ENCODE results near the gene PEX19. TPM values are rescaled to one million over a fixed set of nuclear protein-coding genes. Genes with fewer than 3 reads are reported as not detected.

Gene PEX19
- total and polyA plus RNA-seq, 3 experiments from 2014 or later: 47.7 to 57.5 (median 56.1) TPM

DNA sequence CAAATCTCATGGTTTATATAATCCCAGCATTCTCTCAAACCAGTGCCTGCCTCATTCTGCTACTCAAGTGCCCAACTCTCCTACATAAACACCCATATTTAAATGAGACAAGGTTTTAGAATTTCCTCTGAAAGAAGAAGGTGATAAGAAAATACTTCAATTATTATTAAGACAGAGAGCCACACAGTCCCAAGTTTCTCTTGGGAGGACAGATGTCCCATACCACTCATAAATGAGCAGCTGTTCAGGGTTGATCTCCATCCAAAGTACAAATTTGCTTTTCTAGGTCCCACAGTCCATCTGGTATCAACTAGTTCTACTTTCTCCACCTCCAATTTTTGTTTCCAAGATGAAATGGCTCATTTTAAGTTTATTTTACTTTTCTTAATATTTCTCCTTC lies 33.9 kb downstream of the PEX19 start:
- H3K4me1 ChIP-seq (ENCODE audit: insufficient read depth, low read length): no peaks in the 10 kb centered on the region
- no peak for DNase-seq
- no peak overlapping the region for H3K4me3 ChIP-seq (ENCODE audit: low read length)
- H3K36me3 Mint-ChIP-seq: peaks cover 0 to 46% (median 0%) of the 10 kb centered on the region in 3 donors
- no peaks in the 10 kb centered on the region for H3K27me3 ChIP-seq (ENCODE audit: insufficient read depth, low read length, poor library complexity, severe bottlenecking)
- CTCF ChIA-PET: interaction anchor here (1.5 to 3.4 kb wide), 7 partner anchors 8 to 150 kb away, joined by 6 to 33 read pairs (median 9); partner anchors contain the start of genes CASQ1 and DCAF8
- no peaks in the 10 kb centered on the region for H3K9me3 Mint-ChIP-seq
- peaks cover 12 to 41% (median 28%) of the 10 kb centered on the region in 3 donors for H3K4me1 Mint-ChIP-seq
- H3K27ac ChIP-seq (ENCODE audit: low read depth, low read length): no peak overlapping the region
- H3K36me3 ChIP-seq (ENCODE audit: insufficient read depth, low read length): peaks cover 7% of the 10 kb centered on the region
- H3K9me3 ChIP-seq (ENCODE audit: low read length): no peaks in the 10 kb centered on the region
- no peak overlapping the region for H3K4me3 Mint-ChIP-seq
- POLR2A ChIA-PET: no interaction called here
- H3K27me3 Mint-ChIP-seq: no peaks in the 10 kb centered on the region
- H3K27ac Mint-ChIP-seq: peak overlapping the region in 5 of 8 donors; percentile 4 to 63 (median 23)

DNA sequence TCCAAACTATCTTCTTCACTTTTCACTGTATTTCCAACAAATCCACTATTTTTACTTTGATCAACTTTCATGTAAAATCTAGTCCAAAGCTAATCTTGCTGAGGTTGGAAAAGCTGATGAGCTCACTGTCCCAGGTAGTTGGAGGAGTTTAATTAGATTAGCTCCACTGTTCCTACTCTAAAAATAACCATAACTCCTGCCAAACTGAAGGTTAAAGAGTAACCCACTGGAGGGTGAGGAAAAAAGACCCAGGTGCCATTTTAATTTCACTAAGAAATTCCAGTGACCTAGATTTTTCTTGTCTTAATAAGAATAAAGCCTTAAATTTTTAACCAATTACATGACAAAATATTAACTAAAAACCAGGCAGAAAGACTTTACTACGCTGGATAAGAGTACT lies 37.9 kb downstream of the PEX19 start:
- CTCF ChIA-PET: interaction anchor here (1.3 to 1.4 kb wide), 2 partner anchors 44 to 45 kb away, joined by 3 to 4 read pairs; no protein-coding TSS in a partner anchor
- no peak for DNase-seq
- Mint-ChIP-seq H3K36me3 (peaks cover 0 to 54% (median 5%) of the 10 kb centered on the region in 3 donors), H3K4me3 (no peak overlapping the region), H3K9me3 (no peaks in the 10 kb centered on the region), H3K4me1 (peaks cover 15 to 50% (median 38%) of the 10 kb centered on the region in 3 donors), H3K27me3 (no peaks in the 10 kb centered on the region), H3K27ac (peak overlapping the region in 2 of 8 donors; percentile 6 to 43)
- H3K4me1 ChIP-seq (ENCODE audit: insufficient read depth, low read length): no peaks in the 10 kb centered on the region
- no peaks in the 10 kb centered on the region for H3K9me3 ChIP-seq (ENCODE audit: low read length)
- H3K4me3 ChIP-seq (ENCODE audit: low read length): no peak overlapping the region
- no peak overlapping the region for H3K27ac ChIP-seq (ENCODE audit: low read depth, low read length)
- peaks cover 18% of the 10 kb centered on the region for H3K36me3 ChIP-seq (ENCODE audit: insufficient read depth, low read length)
- POLR2A ChIA-PET: no interaction called here
- no peaks in the 10 kb centered on the region for H3K27me3 ChIP-seq (ENCODE audit: insufficient read depth, low read length, poor library complexity, severe bottlenecking)

DNA sequence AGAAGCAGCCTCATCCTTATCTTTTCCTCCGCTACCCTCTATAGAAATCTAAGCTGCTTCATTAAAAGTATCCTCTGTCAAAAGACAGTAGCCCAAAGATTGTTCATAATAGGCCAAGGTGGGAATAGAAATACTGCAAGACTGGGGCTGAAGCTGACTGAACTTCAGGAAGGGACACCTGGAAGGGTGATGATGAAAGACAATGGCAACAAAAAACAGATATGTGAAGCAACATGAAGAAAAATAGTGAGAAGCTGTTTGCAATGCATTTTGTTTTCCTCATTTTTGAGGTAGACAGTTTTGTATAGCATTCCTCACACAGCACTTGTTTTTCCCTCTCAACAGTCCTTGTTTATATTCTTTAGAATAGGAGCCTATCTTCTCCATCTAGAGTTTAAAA lies 39.5 kb downstream of the PEX19 start:
- Histone ChIP-seq H3K27me3 (ENCODE audit: insufficient read depth, low read length, poor library complexity, severe bottlenecking) (no peaks in the 10 kb centered on the region), H3K4me3 (ENCODE audit: low read length) (no peak overlapping the region), H3K27ac (ENCODE audit: low read depth, low read length) (no peak overlapping the region), H3K9me3 (ENCODE audit: low read length) (no peaks in the 10 kb centered on the region), H3K36me3 (ENCODE audit: insufficient read depth, low read length) (peaks cover 14% of the 10 kb centered on the region), H3K4me1 (ENCODE audit: insufficient read depth, low read length) (no peaks in the 10 kb centered on the region)
- Mint-ChIP-seq H3K4me1 (peaks cover 9 to 40% (median 35%) of the 10 kb centered on the region in 3 donors), H3K36me3 (peaks cover 5 to 52% (median 7%) of the 10 kb centered on the region in 3 donors), H3K27ac (peak overlapping the region in 2 of 8 donors; percentile 21 to 76), H3K4me3 (no peak overlapping the region), H3K9me3 (no peaks in the 10 kb centered on the region), H3K27me3 (no peaks in the 10 kb centered on the region)
- ChIA-PET CTCF (interaction anchor here (2.8 kb wide), 1 partner anchor 46 kb away, joined by 8 read pairs; no protein-coding TSS in a partner anchor), POLR2A (interaction anchor here (0.5 kb wide), 1 partner anchor 13 kb away, joined by 3 read pairs; no protein-coding TSS in a partner anchor)
- no peak for DNase-seq

DNA sequence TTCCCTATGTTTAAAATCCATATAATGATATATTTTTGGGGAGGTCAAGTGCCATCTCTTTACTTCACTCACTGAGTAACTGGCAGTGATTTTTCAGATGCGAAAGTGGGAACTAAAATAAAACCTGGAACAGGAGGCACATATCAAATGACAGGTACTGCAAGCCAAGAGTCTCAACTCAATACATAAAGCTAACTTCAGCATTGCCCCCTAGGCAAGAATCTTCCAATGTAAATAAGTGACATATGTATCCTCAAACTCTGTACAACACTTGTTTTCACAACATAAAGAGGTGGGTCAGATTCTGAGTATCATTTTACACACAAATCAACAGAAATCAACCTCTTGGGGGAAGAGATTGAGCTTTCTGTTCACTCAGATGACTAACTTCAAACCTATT lies 40.7 kb downstream of the PEX19 start:
- no peaks in the 10 kb centered on the region for H3K4me1 ChIP-seq (ENCODE audit: insufficient read depth, low read length)
- Mint-ChIP-seq H3K9me3 (no peaks in the 10 kb centered on the region), H3K27me3 (no peaks in the 10 kb centered on the region), H3K27ac (peak overlapping the region in 1 of 8 donors; percentile 35), H3K4me1 (peaks cover 11 to 38% (median 36%) of the 10 kb centered on the region in 3 donors), H3K4me3 (no peak overlapping the region), H3K36me3 (peaks cover 5 to 60% (median 13%) of the 10 kb centered on the region in 3 donors)
- H3K9me3 ChIP-seq (ENCODE audit: low read length): no peaks in the 10 kb centered on the region
- ChIA-PET POLR2A (interaction anchor here (1.0 kb wide), 1 partner anchor 17 kb away, joined by 3 read pairs; no protein-coding TSS in a partner anchor), CTCF (interaction anchor here (1.2 to 2.8 kb wide), 2 partner anchors 40 to 47 kb away, joined by 3 to 8 read pairs; no protein-coding TSS in a partner anchor)
- no peak for DNase-seq
- peaks cover 24% of the 10 kb centered on the region for H3K36me3 ChIP-seq (ENCODE audit: insufficient read depth, low read length)
- no peak overlapping the region for H3K27ac ChIP-seq (ENCODE audit: low read depth, low read length)
- no peak overlapping the region for H3K4me3 ChIP-seq (ENCODE audit: low read length)
- H3K27me3 ChIP-seq (ENCODE audit: insufficient read depth, low read length, poor library complexity, severe bottlenecking): no peaks in the 10 kb centered on the region

DNA sequence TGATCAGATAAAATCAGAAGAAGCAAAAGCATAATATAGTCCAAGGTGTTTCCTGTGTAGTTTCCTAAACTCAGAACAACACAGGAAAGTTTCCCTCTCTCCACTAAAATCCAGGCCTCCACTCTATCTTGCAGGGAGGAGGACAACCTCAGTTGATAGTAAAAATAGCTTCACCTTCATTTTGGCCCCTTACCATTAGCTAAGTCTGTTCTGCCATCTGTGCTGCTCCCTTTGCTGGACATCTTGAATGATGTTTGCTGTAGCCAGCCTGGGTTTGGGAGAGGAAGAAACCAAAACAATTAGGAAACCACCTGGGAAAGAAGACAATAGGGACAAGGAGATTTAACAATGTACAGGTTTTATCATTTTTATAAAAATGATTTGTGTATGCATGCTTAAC lies 41.2 kb downstream of the PEX19 start:
- peaks cover 11 to 38% (median 36%) of the 10 kb centered on the region in 3 donors for H3K4me1 Mint-ChIP-seq
- Histone ChIP-seq H3K36me3 (ENCODE audit: insufficient read depth, low read length) (peaks cover 26% of the 10 kb centered on the region), H3K27ac (ENCODE audit: low read depth, low read length) (no peak overlapping the region), H3K4me1 (ENCODE audit: insufficient read depth, low read length) (no peaks in the 10 kb centered on the region), H3K9me3 (ENCODE audit: low read length) (no peaks in the 10 kb centered on the region), H3K4me3 (ENCODE audit: low read length) (no peak overlapping the region), H3K27me3 (ENCODE audit: insufficient read depth, low read length, poor library complexity, severe bottlenecking) (no peaks in the 10 kb centered on the region)
- H3K27ac Mint-ChIP-seq: no peak overlapping the region
- no peak overlapping the region for H3K4me3 Mint-ChIP-seq
- peaks cover 5 to 65% (median 17%) of the 10 kb centered on the region in 3 donors for H3K36me3 Mint-ChIP-seq
- ChIA-PET CTCF (interaction anchor here (1.2 to 2.8 kb wide), 3 partner anchors 8 to 47 kb away, joined by 3 to 9 read pairs (median 8); no protein-coding TSS in a partner anchor), POLR2A (interaction anchor here (1.0 kb wide), 1 partner anchor 17 kb away, joined by 3 read pairs; no protein-coding TSS in a partner anchor)
- H3K27me3 Mint-ChIP-seq: no peaks in the 10 kb centered on the region
- DNase-seq: no peak
- no peaks in the 10 kb centered on the region for H3K9me3 Mint-ChIP-seq

DNA sequence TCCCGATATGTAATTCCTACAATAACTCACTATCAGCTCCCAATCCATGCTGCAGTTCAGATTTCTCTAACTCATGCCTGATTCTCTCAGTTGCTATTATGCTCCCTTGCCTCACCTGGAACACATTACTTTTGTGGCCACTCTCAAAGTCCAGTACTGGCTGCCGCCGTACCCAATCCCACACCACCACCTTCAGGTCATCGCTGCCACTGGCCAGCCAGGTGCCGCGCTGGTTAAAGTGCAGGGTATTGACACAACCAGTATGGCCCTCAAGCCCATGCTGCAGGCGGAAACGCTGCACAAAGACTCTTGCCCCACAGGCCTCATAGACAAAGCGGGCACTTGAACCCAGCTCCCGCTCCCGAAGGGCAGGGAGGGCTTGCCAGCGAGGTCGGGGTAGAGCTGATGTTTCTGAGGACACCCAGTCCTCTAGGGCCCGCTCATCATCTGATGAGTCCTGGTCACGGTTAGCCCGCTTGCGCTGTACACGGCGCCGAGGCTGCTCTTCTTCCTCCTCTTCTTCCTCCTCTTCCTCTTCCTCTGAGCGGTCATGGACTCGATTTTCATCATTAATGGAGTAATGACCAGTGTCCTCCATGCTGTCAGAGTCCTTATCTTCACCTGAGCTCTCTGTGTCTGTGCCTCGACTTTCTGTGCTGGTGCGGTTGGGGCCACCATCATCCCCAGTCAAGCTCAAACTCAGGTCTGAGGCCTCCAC lies 45.2 kb downstream of the PEX19 start:
- DNase-seq: no peak
- H3K36me3 ChIP-seq (ENCODE audit: insufficient read depth, low read length): peaks cover 56% of the 10 kb centered on the region
- no peaks in the 10 kb centered on the region for H3K27me3 Mint-ChIP-seq
- H3K4me1 Mint-ChIP-seq: peaks cover 9 to 22% (median 16%) of the 10 kb centered on the region in 3 donors
- H3K4me1 ChIP-seq (ENCODE audit: insufficient read depth, low read length): no peaks in the 10 kb centered on the region
- H3K9me3 Mint-ChIP-seq: no peaks in the 10 kb centered on the region
- no peaks in the 10 kb centered on the region for H3K9me3 ChIP-seq (ENCODE audit: low read length)
- no peak overlapping the region for H3K4me3 Mint-ChIP-seq
- H3K36me3 Mint-ChIP-seq: peaks cover 10 to 80% (median 27%) of the 10 kb centered on the region in 3 donors
- H3K27ac Mint-ChIP-seq: peak overlapping the region in 1 of 8 donors; percentile 23
- POLR2A ChIA-PET: no interaction called here
- H3K27me3 ChIP-seq (ENCODE audit: insufficient read depth, low read length, poor library complexity, severe bottlenecking): no peaks in the 10 kb centered on the region
- no peak overlapping the region for H3K27ac ChIP-seq (ENCODE audit: low read depth, low read length)
- no peak overlapping the region for H3K4me3 ChIP-seq (ENCODE audit: low read length)
- CTCF ChIA-PET: interaction anchor here (1.3 to 2.6 kb wide), 3 partner anchors 12 to 139 kb away, joined by 3 to 10 read pairs (median 8); no protein-coding TSS in a partner anchor

DNA sequence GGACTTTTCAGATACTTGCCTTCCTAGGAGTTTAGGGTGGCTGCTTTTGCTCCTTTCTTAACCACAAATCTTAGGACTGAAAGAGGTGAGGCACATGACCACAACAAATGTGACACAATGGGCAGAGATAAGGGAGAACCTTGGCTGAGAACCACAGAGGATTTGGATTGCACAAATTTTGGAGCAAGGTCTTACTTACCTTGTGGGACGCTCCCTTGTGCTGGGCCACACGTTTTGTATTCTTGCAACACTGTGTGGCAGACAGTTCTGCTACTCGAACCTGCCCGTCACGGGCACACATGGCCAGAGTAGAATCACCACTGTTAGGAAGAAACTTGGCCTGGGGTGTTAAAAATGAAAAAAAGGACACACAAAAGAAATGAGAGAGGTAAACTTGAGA lies 46.5 kb downstream of the PEX19 start:
- peak overlapping the region in 3 of 8 donors; percentile 1 to 53 (median 44) for H3K27ac Mint-ChIP-seq
- no peak for DNase-seq
- H3K4me1 Mint-ChIP-seq: peaks cover 15 to 25% (median 19%) of the 10 kb centered on the region in 3 donors
- H3K27me3 ChIP-seq (ENCODE audit: insufficient read depth, low read length, poor library complexity, severe bottlenecking): no peaks in the 10 kb centered on the region
- POLR2A ChIA-PET: no interaction called here
- H3K4me1 ChIP-seq (ENCODE audit: insufficient read depth, low read length): no peaks in the 10 kb centered on the region
- H3K4me3 ChIP-seq (ENCODE audit: low read length): no peak overlapping the region
- no peak overlapping the region for H3K27ac ChIP-seq (ENCODE audit: low read depth, low read length)
- H3K9me3 Mint-ChIP-seq: no peaks in the 10 kb centered on the region
- H3K36me3 Mint-ChIP-seq: peaks cover 16 to 84% (median 25%) of the 10 kb centered on the region in 3 donors
- no peaks in the 10 kb centered on the region for H3K27me3 Mint-ChIP-seq
- H3K4me3 Mint-ChIP-seq: no peak overlapping the region
- peaks cover 56% of the 10 kb centered on the region for H3K36me3 ChIP-seq (ENCODE audit: insufficient read depth, low read length)
- CTCF ChIA-PET: interaction anchor here (0.8 to 2.6 kb wide), 4 partner anchors 14 to 138 kb away, joined by 3 to 10 read pairs (median 6); no protein-coding TSS in a partner anchor
- H3K9me3 ChIP-seq (ENCODE audit: low read length): no peaks in the 10 kb centered on the region

DNA sequence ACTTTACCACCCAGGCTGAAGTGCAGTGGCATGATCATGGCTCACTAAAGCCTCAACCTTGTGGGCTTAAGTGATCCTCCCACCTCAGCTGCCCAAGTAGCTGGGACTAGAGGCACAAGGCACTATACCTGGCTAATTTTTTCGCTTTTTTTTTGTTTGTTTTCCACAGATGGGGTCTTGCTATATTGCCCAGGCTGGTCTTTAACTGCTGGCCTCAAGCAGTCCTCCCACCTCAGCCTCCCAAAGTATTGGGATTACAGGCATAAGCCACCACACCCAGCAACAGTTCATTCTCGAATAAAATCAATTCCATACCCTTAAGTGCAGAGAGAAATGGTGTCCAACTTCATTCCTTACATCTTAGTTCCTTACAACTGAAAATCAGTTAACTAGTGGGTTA lies 47.4 kb downstream of the PEX19 start:
- POLR2A ChIA-PET: interaction anchor here (0.5 kb wide), 1 partner anchor 155 kb away, joined by 3 read pairs; no protein-coding TSS in a partner anchor
- H3K4me1 Mint-ChIP-seq: peaks cover 12 to 33% (median 22%) of the 10 kb centered on the region in 3 donors
- DNase-seq: no peak
- H3K9me3 Mint-ChIP-seq: no peaks in the 10 kb centered on the region
- CTCF ChIA-PET: interaction anchor here (0.8 kb wide), 1 partner anchor 54 kb away, joined by 3 read pairs; no protein-coding TSS in a partner anchor
- peaks cover 16 to 85% (median 24%) of the 10 kb centered on the region in 3 donors for H3K36me3 Mint-ChIP-seq
- Histone ChIP-seq H3K9me3 (ENCODE audit: low read length) (no peaks in the 10 kb centered on the region), H3K27me3 (ENCODE audit: insufficient read depth, low read length, poor library complexity, severe bottlenecking) (no peaks in the 10 kb centered on the region), H3K27ac (ENCODE audit: low read depth, low read length) (no peak overlapping the region), H3K4me3 (ENCODE audit: low read length) (no peak overlapping the region), H3K36me3 (ENCODE audit: insufficient read depth, low read length) (peaks cover 50% of the 10 kb centered on the region), H3K4me1 (ENCODE audit: insufficient read depth, low read length) (no peaks in the 10 kb centered on the region)
- H3K4me3 Mint-ChIP-seq: no peak overlapping the region
- H3K27ac Mint-ChIP-seq: no peak overlapping the region
- H3K27me3 Mint-ChIP-seq: no peaks in the 10 kb centered on the region

Measured in CD8-positive, alpha-beta memory T cell (primary cell).